Measurements from ENCODE around the gene TRMT61A.

Gene TRMT61A

GRCh38 chr14:103562179-103562428 is 33.1 kb downstream of the TRMT61A start:
- H3K27ac ChIP-seq, result peak overlapping the region; percentile 96
- no peak for DNase-seq

GRCh38 chr14:103562429-103563225 is 33.6 kb downstream of the TRMT61A start, which contains the start of the genes BAG5 and COA8:
TSS of gene BAG5 (minus strand) at chr14:103562657. CDS start at chr14:103561164, 1,493 bp downstream.
TSS of gene COA8 (plus strand) at chr14:103562960. CDS start at chr14:103563002, 42 bp downstream.
- Histone ChIP-seq H3K4me3 (ENCODE audit: low read depth, low read length) (peak within 1 kb of the TSS; percentile 85), H3K36me3 (replicated peaks) (peaks cover 9% of the 10 kb centered on the region), H3K27ac (peak within 1 kb of the TSS; percentile 96), H3K27me3 (replicated peaks) (no peaks in the 10 kb centered on the region)
- in situ Hi-C loops (cut with HindIII; ENCODE audit: low pct_ligation_motif_present, low sequenced_read_pairs), result no loop called here
- no peak for TF ChIP-seq CTCF (IDR thresholded peaks at IDR 0.05; ENCODE audit: low read depth, low read length, missing control alignments)
- DNase-seq, result peak; percentile 56

More at GRCh38 chr14:103562179-103562428, 33.1 kb downstream of the TRMT61A start:
- H3K27me3 ChIP-seq (replicated peaks), result no peaks in the 10 kb centered on the region
- H3K36me3 ChIP-seq (replicated peaks), result peaks cover 9% of the 10 kb centered on the region
- in situ Hi-C loops (cut with HindIII; ENCODE audit: low pct_ligation_motif_present, low sequenced_read_pairs), result no loop called here
- H3K4me3 ChIP-seq (ENCODE audit: low read depth, low read length), result peak overlapping the region; percentile 85
- no peak for TF ChIP-seq CTCF (IDR thresholded peaks at IDR 0.05; ENCODE audit: low read depth, low read length, missing control alignments)

- no peak for TF ChIP-seq CTCF (IDR thresholded peaks at IDR 0.05; ENCODE audit: low read depth, low read length, missing control alignments)
- DNase-seq, result no peak
- no peaks in the 10 kb centered on the region for H3K27me3 ChIP-seq (replicated peaks)
- H3K27ac ChIP-seq, result peak overlapping the region; percentile 96
- peaks cover 9% of the 10 kb centered on the region for H3K36me3 ChIP-seq (replicated peaks)
- in situ Hi-C loops (cut with HindIII; ENCODE audit: low pct_ligation_motif_present, low sequenced_read_pairs), result no loop called here
- H3K4me3 ChIP-seq (ENCODE audit: low read depth, low read length), result peak overlapping the region; percentile 85
Observed at GRCh38 chr14:103563226-103563620, 34.2 kb downstream of the TRMT61A start.

GRCh38 chr14:103563844-103564505 is 35.0 kb downstream of the TRMT61A start:
- Histone ChIP-seq H3K36me3 (replicated peaks) (peaks cover 9% of the 10 kb centered on the region), H3K4me3 (ENCODE audit: low read depth, low read length) (peak overlapping the region; percentile 85), H3K27ac (no peak overlapping the region), H3K27me3 (replicated peaks) (no peaks in the 10 kb centered on the region)
- in situ Hi-C loops (cut with HindIII; ENCODE audit: low pct_ligation_motif_present, low sequenced_read_pairs), result no loop called here
- no peak for TF ChIP-seq CTCF (IDR thresholded peaks at IDR 0.05; ENCODE audit: low read depth, low read length, missing control alignments)
- no peak for DNase-seq

- no peaks in the 10 kb centered on the region for H3K27me3 ChIP-seq (replicated peaks)
- TF ChIP-seq CTCF (IDR thresholded peaks at IDR 0.05; ENCODE audit: low read depth, low read length, missing control alignments), result no peak
- in situ Hi-C loops (cut with HindIII; ENCODE audit: low pct_ligation_motif_present, low sequenced_read_pairs), result no loop called here
- no peak for DNase-seq
- peaks cover 7% of the 10 kb centered on the region for H3K36me3 ChIP-seq (replicated peaks)
- H3K27ac ChIP-seq, result no peak overlapping the region
- no peak overlapping the region for H3K4me3 ChIP-seq (ENCODE audit: low read depth, low read length)
Observed at GRCh38 chr14:103568952-103569351, 40.0 kb downstream of the TRMT61A start.

All from brain microvascular endothelial cell (primary cell).